K562 (cell line): ENCODE measurements around the gene IMMP1L. TPM values are rescaled to one million over a fixed set of nuclear protein-coding genes. Genes with fewer than 3 reads are reported as not detected.

Source experiments
- CREB1 ChIP-seq, 2 experiments: sonication (generic) in 1 of 2; formaldehyde crosslinking in 1 of 2; IDR thresholded peaks; 2 replicates each; pipeline versions ENCODE4 v1.6.1 to v1.8.0; 2012 to 2022; ENCODE audit warnings: inconsistent platforms in 1 of 2, mild to moderate bottlenecking in 1 of 2, missing genetic modification reagents in 1 of 2, moderate library complexity in 1 of 2
- CREB3L1 ChIP-seq: fragments of 450-650 bp; IDR thresholded peaks from 2 replicates; pipeline ENCODE4 v1.6.1; 2014; ENCODE audit warnings: low read depth, mild to moderate bottlenecking, moderate library complexity, borderline replicate concordance
- CTCFL ChIP-seq: IDR thresholded peaks from 2 replicates; pipeline ENCODE4 v1.6.1; 2011; ENCODE audit warnings: borderline replicate concordance, low read depth, mild to moderate bottlenecking, moderate library complexity, low read length; ENCODE audit not compliant: insufficient read depth, poor library complexity, severe bottlenecking
- ETV5 ChIP-seq: sonication (generic); formaldehyde crosslinking; IDR thresholded peaks from 2 replicates; pipeline ENCODE4 v1.4.0; 2020; ENCODE audit warnings: low read depth, mild to moderate bottlenecking, missing genetic modification reagents
- HMGXB4 ChIP-seq: sonication (generic); formaldehyde crosslinking; IDR thresholded peaks from 2 replicates; pipeline ENCODE4 v1.8.1; 2023; ENCODE audit warnings: mild to moderate bottlenecking, missing genetic modification reagents
- MYBL2 ChIP-seq, 2 experiments: fragments of 450-650 bp in 1 of 2; sonication (generic) in 1 of 2; formaldehyde crosslinking in 1 of 2; IDR thresholded peaks; 2 replicates each; pipeline versions ENCODE4 v1.6.1 to v1.8.1; 2017 to 2022; ENCODE audit warnings: borderline replicate concordance in 1 of 2, inconsistent platforms in 1 of 2, low read depth in 1 of 2, mild to moderate bottlenecking in 1 of 2, missing genetic modification reagents in 1 of 2, moderate library complexity in 1 of 2
- NKRF ChIP-seq: fragments of 450-650 bp; IDR thresholded peaks from 2 replicates; pipeline ENCODE4 v1.6.1; 2016; ENCODE audit warnings: borderline replicate concordance
- PHF8 ChIP-seq: fragments of 200-600 bp; sonication (generic); IDR thresholded peaks from 2 replicates; pipeline ENCODE4 v1.6.1; 2012; ENCODE audit warnings: mixed run types, mild to moderate bottlenecking, inconsistent platforms, low read length, moderate library complexity, borderline replicate concordance
- POLR2A ChIP-seq: fragments of 450-650 bp; conservative IDR thresholded peaks from 2 replicates; pipeline ENCODE4 v1.6.1; 2016
- SIN3A ChIP-seq, 2 experiments: fragments of 150-350 bp in 1 of 2; IDR thresholded peaks; 2 replicates each; pipeline ENCODE4 v1.6.1; 2011 to 2016; ENCODE audit warnings: borderline replicate concordance in 2 of 2, low read depth in 2 of 2, low read length in 2 of 2, mild to moderate bottlenecking in 2 of 2, moderate library complexity in 2 of 2; ENCODE audit not compliant: control insufficient read depth in 1 of 2
- TAF7 ChIP-seq: fragments of 450-650 bp; IDR thresholded peaks from 2 replicates; pipeline ENCODE4 v1.6.1; 2016; ENCODE audit warnings: missing genetic modification characterization, missing compliant biosample characterization
- ZBTB7A ChIP-seq: IDR thresholded peaks from 2 replicates; pipeline ENCODE4 v1.6.1; 2011; ENCODE audit warnings: low read depth, mild to moderate bottlenecking, low read length, moderate library complexity, borderline replicate concordance; ENCODE audit not compliant: control insufficient read depth
- ZNF507 ChIP-seq: conservative IDR thresholded peaks from 2 replicates; pipeline ENCODE4 v1.6.1; 2017; ENCODE audit warnings: missing genetic modification characterization, missing compliant biosample characterization
- polyA plus RNA-seq, 8 experiments: library from polyadenylated mRNA; depleted of rRNA in 4 of 8; stranded (reverse) in 5 of 8; unstranded in 3 of 8; fragments of >200 nt; fragmentation: Nextera tagmentation in 2 of 8; fragmentation: Illumina TruSeq in 1 of 8; extraction: Ambion mirVana in 2 of 8; extraction: Trizol in 1 of 8; gene quantifications; 2 replicates each; pipeline versions ENCODE4 v1.2.1 to v1.2.3, GENCODE V29; 2011 to 2014; ENCODE audit warnings: inconsistent platforms in 1 of 8, missing spikeins in 1 of 8
- total RNA-seq, 7 experiments: library from RNA; depleted of rRNA in 6 of 7; stranded (reverse); fragments of >200 nt in 6 of 7; fragmentation: Illumina TruSeq in 2 of 7; extraction: Trizol in 2 of 7; gene quantifications; 2 replicates each; pipeline versions ENCODE4 v1.2.1 to v1.2.3, GENCODE V29; 2011 to 2021; ENCODE audit warnings: low replicate concordance in 1 of 7

Gene IMMP1L
- total and polyA plus RNA-seq, 9 of the 15 experiments (the other 6 are each of a cell fraction or from before 2014, with no cell fraction given), result 56.0 to 245 (median 169) TPM

GRCh38 chr11:31509429-31510345, at the start of gene IMMP1L, which contains the start of gene ELP4 (continued):
- TF ChIP-seq SIN3A (IDR thresholded peaks at IDR 0.05; ENCODE audit: borderline replicate concordance in 2 of 2, control insufficient read depth in 1 of 2, low read depth in 2 of 2, low read length in 2 of 2) (peak in 1 of 2 experiments; percentile 50; a peak in 1 of 4 replicates), POLR2A (peak; percentile 92), TAF7 (peak; percentile 80), ZNF507 (tag) (no peak), PHF8 (peak; percentile 97; the same call in 1 of the 2 replicates), HMGXB4 (no peak), CREB1 (IDR thresholded peaks at IDR 0.05) (peak; percentile 67), CREB1 (CRISPR knock-in tag; IDR thresholded peaks at IDR 0.05) (peak; percentile 60; the same call in 1 of the 2 replicates), MYBL2 (IDR thresholded peaks at IDR 0.05; ENCODE audit: low read depth) (peak; percentile 33; the same call in 1 of the 2 replicates), MYBL2 (CRISPR knock-in tag; IDR thresholded peaks at IDR 0.05; ENCODE audit: borderline replicate concordance) (no peak), NKRF (0 out of 2 replicates have a peak, but pooled peaks have one; percentile 17), CREB3L1 (peak; percentile 37; the same call in 1 of the 2 replicates), ETV5 (CRISPR knock-in tag) (no peak; the same call in 1 of the 2 replicates), ZBTB7A (peak; percentile 76; the same call in 1 of the 2 replicates), CTCFL (no peak)
